Erythroblast (primary cell): ENCODE data around the gene PRKCE.

Experiments
- GATA1 ChIP-seq: IDR thresholded peaks from 2 replicates; pipeline ENCODE4 v1.6.1; 2011; ENCODE audit warnings: low read depth, mild to moderate bottlenecking, control low read depth, low read length, moderate library complexity
- POLR2A ChIP-seq: IDR thresholded peaks from 2 replicates; pipeline ENCODE4 v1.6.1; 2011; ENCODE audit warnings: mild to moderate bottlenecking, low read length

GRCh38 chr2:46071074-46071473 lies 419.6 kb downstream of the PRKCE start:
- TF ChIP-seq POLR2A: no peak
- TF ChIP-seq GATA1: no peak
